Measurements from ENCODE around the gene SLC6A7.

DNA sequence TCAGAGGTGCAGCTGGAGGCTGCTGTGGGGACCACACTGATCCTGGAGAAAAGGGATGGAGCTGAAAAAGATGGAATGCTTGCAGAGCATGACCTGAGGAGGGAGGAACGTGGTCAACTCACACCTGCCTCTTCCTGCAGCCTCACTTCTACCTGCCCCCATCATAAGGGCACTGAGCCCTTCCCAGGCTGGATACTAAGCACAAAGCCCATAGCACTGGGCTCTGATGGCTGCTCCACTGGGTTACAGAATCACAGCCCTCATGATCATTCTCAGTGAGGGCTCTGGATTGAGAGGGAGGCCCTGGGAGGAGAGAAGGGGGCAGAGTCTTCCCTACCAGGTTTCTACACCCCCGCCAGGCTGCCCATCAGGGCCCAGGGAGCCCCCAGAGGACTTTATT, 5.9 kb upstream of the SLC6A7 start:
- TF ChIP-seq, protein P1, sequence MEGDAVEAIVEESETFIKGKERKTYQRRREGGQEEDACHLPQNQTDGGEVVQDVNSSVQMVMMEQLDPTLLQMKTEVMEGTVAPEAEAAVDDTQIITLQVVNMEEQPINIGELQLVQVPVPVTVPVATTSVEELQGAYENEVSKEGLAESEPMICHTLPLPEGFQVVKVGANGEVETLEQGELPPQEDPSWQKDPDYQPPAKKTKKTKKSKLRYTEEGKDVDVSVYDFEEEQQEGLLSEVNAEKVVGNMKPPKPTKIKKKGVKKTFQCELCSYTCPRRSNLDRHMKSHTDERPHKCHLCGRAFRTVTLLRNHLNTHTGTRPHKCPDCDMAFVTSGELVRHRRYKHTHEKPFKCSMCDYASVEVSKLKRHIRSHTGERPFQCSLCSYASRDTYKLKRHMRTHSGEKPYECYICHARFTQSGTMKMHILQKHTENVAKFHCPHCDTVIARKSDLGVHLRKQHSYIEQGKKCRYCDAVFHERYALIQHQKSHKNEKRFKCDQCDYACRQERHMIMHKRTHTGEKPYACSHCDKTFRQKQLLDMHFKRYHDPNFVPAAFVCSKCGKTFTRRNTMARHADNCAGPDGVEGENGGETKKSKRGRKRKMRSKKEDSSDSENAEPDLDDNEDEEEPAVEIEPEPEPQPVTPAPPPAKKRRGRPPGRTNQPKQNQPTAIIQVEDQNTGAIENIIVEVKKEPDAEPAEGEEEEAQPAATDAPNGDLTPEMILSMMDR (IDR thresholded peaks at IDR 0.05): no peak
- TF ChIP-seq POLR2A (IDR thresholded peaks at IDR 0.05) (no peak), EP300 (IDR thresholded peaks at IDR 0.05) (no peak)

Measured in tibial nerve (tissue), 4 donors.